CD4-positive, alpha-beta T cell treated with Interleukin-17A for 4 hours (primary cell): ENCODE results near the gene TMEM190.

Source experiments
- DNase-seq: peaks from one replicate; pipeline ENCODE4 v3.0.0-alpha.2; 2020; ENCODE audit warnings: mixed read lengths

Gene TMEM190

GRCh38 chr19:55372316-55373081 is 4.1 kb upstream of the TMEM190 start:
- no peak for DNase-seq

- DNase-seq, result no peak
Measured at GRCh38 chr19:55373306-55373992, 3.2 kb upstream of the TMEM190 start.

GRCh38 chr19:55373993-55374757 is 2.5 kb upstream of the TMEM190 start:
- DNase-seq, result no peak

- no peak for DNase-seq
Measured at GRCh38 chr19:55377356-55378131, 918 bp downstream of the TMEM190 start.

GRCh38 chr19:55379174-55379573 is 2.5 kb downstream of the TMEM190 start:
- DNase-seq, result no peak

GRCh38 chr19:55382013-55382412 is 5.4 kb downstream of the TMEM190 start:
- DNase-seq, result no peak

- DNase-seq, result no peak
Measured at GRCh38 chr19:55382522-55383054, 6.0 kb downstream of the TMEM190 start.

- DNase-seq, result peak; percentile 58
Measured at GRCh38 chr19:55383279-55384130, 6.9 kb downstream of the TMEM190 start.

- peak; percentile 56 for DNase-seq
Measured at GRCh38 chr19:55384131-55384919, 7.7 kb downstream of the TMEM190 start, which contains the start of gene TMEM238. Gene TMEM238, minus strand, starts transcription at chr19:55384292. Its CDS starts 33 bp downstream, at chr19:55384259.

- peak; percentile 96 for DNase-seq
Measured at GRCh38 chr19:55384920-55385723, 8.5 kb downstream of the TMEM190 start.

- peak; percentile 98 for DNase-seq
Measured at GRCh38 chr19:55385724-55386492, 9.3 kb downstream of the TMEM190 start, which contains the start of gene RPL28. Gene RPL28, plus strand, starts transcription at chr19:55385932. Its CDS starts 426 bp downstream, at chr19:55386358.

- peak; percentile 30 for DNase-seq
Measured at GRCh38 chr19:55386493-55386971, 9.9 kb downstream of the TMEM190 start.

- DNase-seq, result no peak
Measured at GRCh38 chr19:55387736-55388497, 11.3 kb downstream of the TMEM190 start.

GRCh38 chr19:55389386-55390317 is 13.0 kb downstream of the TMEM190 start:
- no peak for DNase-seq

- no peak for DNase-seq
Measured at GRCh38 chr19:55390461-55390880, 13.8 kb downstream of the TMEM190 start.

- no peak for DNase-seq
Measured at GRCh38 chr19:55391191-55391670, 14.6 kb downstream of the TMEM190 start.
